Body of pancreas (tissue), 4 donors: ENCODE data around the gene AUTS2.

Experiments used
- POLR2A ChIP-seq, 3 donors: fragments of 450-650 bp; IDR thresholded peaks; one replicate each; pipeline ENCODE4 v1.6.1; 2016; ENCODE audit warnings: antibody characterized with exemption in 3 of 3, mild to moderate bottlenecking in 2 of 3
- TF ChIP-seq, protein P1 (sequence below), 7 experiments: fragments of 450-650 bp in 4 of 7; fragments of 200-600 bp in 3 of 7; sonication (generic) in 3 of 7; IDR thresholded peaks; one replicate each; pipeline ENCODE4 v1.5.1; 2016 to 2019; ENCODE audit warnings: antibody characterized with exemption in 7 of 7

GRCh38 chr7:69929622-69930021 lies 331.3 kb downstream of the AUTS2 start:
- TF ChIP-seq, protein P1, sequence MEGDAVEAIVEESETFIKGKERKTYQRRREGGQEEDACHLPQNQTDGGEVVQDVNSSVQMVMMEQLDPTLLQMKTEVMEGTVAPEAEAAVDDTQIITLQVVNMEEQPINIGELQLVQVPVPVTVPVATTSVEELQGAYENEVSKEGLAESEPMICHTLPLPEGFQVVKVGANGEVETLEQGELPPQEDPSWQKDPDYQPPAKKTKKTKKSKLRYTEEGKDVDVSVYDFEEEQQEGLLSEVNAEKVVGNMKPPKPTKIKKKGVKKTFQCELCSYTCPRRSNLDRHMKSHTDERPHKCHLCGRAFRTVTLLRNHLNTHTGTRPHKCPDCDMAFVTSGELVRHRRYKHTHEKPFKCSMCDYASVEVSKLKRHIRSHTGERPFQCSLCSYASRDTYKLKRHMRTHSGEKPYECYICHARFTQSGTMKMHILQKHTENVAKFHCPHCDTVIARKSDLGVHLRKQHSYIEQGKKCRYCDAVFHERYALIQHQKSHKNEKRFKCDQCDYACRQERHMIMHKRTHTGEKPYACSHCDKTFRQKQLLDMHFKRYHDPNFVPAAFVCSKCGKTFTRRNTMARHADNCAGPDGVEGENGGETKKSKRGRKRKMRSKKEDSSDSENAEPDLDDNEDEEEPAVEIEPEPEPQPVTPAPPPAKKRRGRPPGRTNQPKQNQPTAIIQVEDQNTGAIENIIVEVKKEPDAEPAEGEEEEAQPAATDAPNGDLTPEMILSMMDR (IDR thresholded peaks at IDR 0.05), result no peak
- TF ChIP-seq POLR2A (IDR thresholded peaks at IDR 0.05), result no peak
